K562 (cell line): ENCODE measurements around the gene KIAA1614. TPM values are rescaled to one million over a fixed set of nuclear protein-coding genes. Genes with fewer than 3 reads are reported as not detected.

Source experiments
- CBX1 ChIP-seq: sonication (generic); IDR thresholded peaks from 2 replicates; pipeline ENCODE4 v1.6.1; 2016; ENCODE audit warnings: antibody characterized with exemption, low read depth, mild to moderate bottlenecking
- JUND ChIP-seq, 2 experiments: IDR thresholded peaks; 2 replicates in 1 of 2; 3 replicates in 1 of 2; pipeline ENCODE4 v1.6.1; 2011; ENCODE audit warnings: borderline replicate concordance in 2 of 2, low read depth in 2 of 2, low read length in 2 of 2, improper control_type of control experiment in 1 of 2, missing biosample characterization in 1 of 2, missing genetic modification characterization in 1 of 2, missing genetic modification reagents in 1 of 2
- MTA1 ChIP-seq: fragments of 450-650 bp; IDR thresholded peaks from 2 replicates; pipeline ENCODE4 v1.6.1; 2017; ENCODE audit warnings: borderline replicate concordance
- RAD21 ChIP-seq, 2 experiments: fragments of 250-450 bp in 1 of 2; fragments of 450-650 bp in 1 of 2; sonication (Bioruptor Pico) in 1 of 2; formaldehyde crosslinking in 1 of 2; IDR thresholded peaks in 1 of 2; conservative IDR thresholded peaks in 1 of 2; 2 replicates each; pipeline versions ENCODE4 v1.4.0 to v1.8.0; 2020 to 2022; ENCODE audit warnings: mild to moderate bottlenecking in 2 of 2, moderate library complexity in 1 of 2
- SMARCB1 ChIP-seq: IDR thresholded peaks from 2 replicates; pipeline ENCODE4 v1.6.1; 2011; ENCODE audit warnings: improper control_type of control experiment, low read depth; ENCODE audit not compliant: insufficient read length
- SMC3 ChIP-seq: conservative IDR thresholded peaks from 2 replicates; pipeline ENCODE4 v1.6.1; 2011; ENCODE audit warnings: low read depth, low read length, improper control_type of control experiment; ENCODE audit not compliant: insufficient read depth
- SRSF7 ChIP-seq: fragments of 200-400 bp; formaldehyde crosslinking; optimal IDR thresholded peaks from 2 replicates; pipeline ENCODE3; 2017; ENCODE audit warnings: mild to moderate bottlenecking, low read depth, low read length
- YY1 ChIP-seq, 3 experiments: IDR thresholded peaks; 2 replicates each; pipeline ENCODE4 v1.6.1; 2011; ENCODE audit warnings: low read length in 2 of 3, mild to moderate bottlenecking in 2 of 3, moderate library complexity in 2 of 3, borderline replicate concordance in 1 of 3, control low read depth in 1 of 3, low read depth in 1 of 3; ENCODE audit not compliant: insufficient read depth in 3 of 3, insufficient replicate concordance in 2 of 3, control insufficient read depth in 1 of 3, insufficient read length in 1 of 3; ENCODE audit errors: extremely low read depth in 1 of 3
- ZBTB7A ChIP-seq: IDR thresholded peaks from 2 replicates; pipeline ENCODE4 v1.6.1; 2011; ENCODE audit warnings: low read depth, mild to moderate bottlenecking, low read length, moderate library complexity, borderline replicate concordance; ENCODE audit not compliant: control insufficient read depth
- ZC3H4 ChIP-seq: sonication (generic); formaldehyde crosslinking; IDR thresholded peaks from 2 replicates; pipeline ENCODE4 v1.9.0; 2021; ENCODE audit warnings: missing genetic modification reagents, borderline replicate concordance
- ZNF184 ChIP-seq: sonication (generic); formaldehyde crosslinking; IDR thresholded peaks from 2 replicates; pipeline ENCODE4 v1.5.0; 2020; ENCODE audit warnings: missing genetic modification reagents
- polyA plus RNA-seq, 8 experiments: library from polyadenylated mRNA; depleted of rRNA in 4 of 8; stranded (reverse) in 5 of 8; unstranded in 3 of 8; fragments of >200 nt; fragmentation: Nextera tagmentation in 2 of 8; fragmentation: Illumina TruSeq in 1 of 8; extraction: Ambion mirVana in 2 of 8; extraction: Trizol in 1 of 8; gene quantifications; 2 replicates each; pipeline versions ENCODE4 v1.2.1 to v1.2.3, GENCODE V29; 2011 to 2014; ENCODE audit warnings: inconsistent platforms in 1 of 8, missing spikeins in 1 of 8
- total RNA-seq, 7 experiments: library from RNA; depleted of rRNA in 6 of 7; stranded (reverse); fragments of >200 nt in 6 of 7; fragmentation: Illumina TruSeq in 2 of 7; extraction: Trizol in 2 of 7; gene quantifications; 2 replicates each; pipeline versions ENCODE4 v1.2.1 to v1.2.3, GENCODE V29; 2011 to 2021; ENCODE audit warnings: low replicate concordance in 1 of 7
- TF ChIP-seq, protein P1 (sequence below): fragments of 450-650 bp; formaldehyde crosslinking; IDR thresholded peaks from 2 replicates; pipeline ENCODE4 v1.4.0; 2020; ENCODE audit warnings: mild to moderate bottlenecking, moderate library complexity
- TF ChIP-seq, protein P2 (sequence below), 2 experiments: fragments of 450-650 bp in 1 of 2; sonication (generic) in 1 of 2; formaldehyde crosslinking in 1 of 2; IDR thresholded peaks; 2 replicates each; pipeline versions ENCODE4 v1.7.1 to v1.9.0; 2016 to 2022; ENCODE audit warnings: inconsistent platforms in 1 of 2, mild to moderate bottlenecking in 1 of 2, missing genetic modification reagents in 1 of 2
- TF ChIP-seq, protein P3 (sequence below): fragments of 250-450 bp; sonication (Bioruptor Pico); IDR thresholded peaks from 2 replicates; pipeline ENCODE4 v1.8.0; 2022; ENCODE audit warnings: moderate library complexity, mild to moderate bottlenecking, inconsistent platforms

KIAA1614 gene
- total and polyA plus RNA-seq, 9 of the 15 experiments (the other 6 are each of a cell fraction or from before 2014, with no cell fraction given): 0.01 to 1.1 (median 0.15) TPM; not detected in 1

DNA sequence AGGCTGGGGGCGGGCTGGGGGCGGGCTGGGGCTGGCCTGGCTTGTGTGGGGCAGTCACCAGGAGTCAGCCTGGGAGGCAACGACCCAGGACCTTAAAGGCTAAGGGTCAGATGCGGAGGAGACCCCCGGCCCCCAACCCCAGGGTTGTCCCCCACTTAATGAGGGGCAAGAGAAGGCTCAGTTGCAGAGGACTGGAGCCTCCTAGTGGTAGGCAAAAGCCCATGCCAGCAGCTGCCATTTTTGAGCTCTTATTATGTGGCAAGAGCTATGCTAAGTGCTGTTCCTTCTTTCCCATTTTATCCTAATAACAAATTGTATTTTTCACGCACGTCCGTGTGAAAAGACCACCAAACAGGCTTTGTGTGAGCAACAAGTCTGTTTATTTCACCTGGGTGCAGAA, 8.0 kb downstream of the KIAA1614 start (continued):
- no peak for TF ChIP-seq CBX1
- TF ChIP-seq SRSF7: no peak
- no peak for TF ChIP-seq MTA1
- TF ChIP-seq, protein P1, sequence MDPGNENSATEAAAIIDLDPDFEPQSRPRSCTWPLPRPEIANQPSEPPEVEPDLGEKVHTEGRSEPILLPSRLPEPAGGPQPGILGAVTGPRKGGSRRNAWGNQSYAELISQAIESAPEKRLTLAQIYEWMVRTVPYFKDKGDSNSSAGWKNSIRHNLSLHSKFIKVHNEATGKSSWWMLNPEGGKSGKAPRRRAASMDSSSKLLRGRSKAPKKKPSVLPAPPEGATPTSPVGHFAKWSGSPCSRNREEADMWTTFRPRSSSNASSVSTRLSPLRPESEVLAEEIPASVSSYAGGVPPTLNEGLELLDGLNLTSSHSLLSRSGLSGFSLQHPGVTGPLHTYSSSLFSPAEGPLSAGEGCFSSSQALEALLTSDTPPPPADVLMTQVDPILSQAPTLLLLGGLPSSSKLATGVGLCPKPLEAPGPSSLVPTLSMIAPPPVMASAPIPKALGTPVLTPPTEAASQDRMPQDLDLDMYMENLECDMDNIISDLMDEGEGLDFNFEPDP (CRISPR knock-in tag): no peak
- peak; percentile 19 to 88 (median 61) for TF ChIP-seq YY1 (IDR thresholded peaks at IDR 0.05; ENCODE audit: borderline replicate concordance in 1 of 3, control insufficient read depth in 1 of 3, extremely low read depth in 1 of 3, insufficient read depth in 3 of 3, insufficient read length in 1 of 3, insufficient replicate concordance in 2 of 3, low read depth in 1 of 3, low read length in 2 of 3)
- TF ChIP-seq, protein P2, sequence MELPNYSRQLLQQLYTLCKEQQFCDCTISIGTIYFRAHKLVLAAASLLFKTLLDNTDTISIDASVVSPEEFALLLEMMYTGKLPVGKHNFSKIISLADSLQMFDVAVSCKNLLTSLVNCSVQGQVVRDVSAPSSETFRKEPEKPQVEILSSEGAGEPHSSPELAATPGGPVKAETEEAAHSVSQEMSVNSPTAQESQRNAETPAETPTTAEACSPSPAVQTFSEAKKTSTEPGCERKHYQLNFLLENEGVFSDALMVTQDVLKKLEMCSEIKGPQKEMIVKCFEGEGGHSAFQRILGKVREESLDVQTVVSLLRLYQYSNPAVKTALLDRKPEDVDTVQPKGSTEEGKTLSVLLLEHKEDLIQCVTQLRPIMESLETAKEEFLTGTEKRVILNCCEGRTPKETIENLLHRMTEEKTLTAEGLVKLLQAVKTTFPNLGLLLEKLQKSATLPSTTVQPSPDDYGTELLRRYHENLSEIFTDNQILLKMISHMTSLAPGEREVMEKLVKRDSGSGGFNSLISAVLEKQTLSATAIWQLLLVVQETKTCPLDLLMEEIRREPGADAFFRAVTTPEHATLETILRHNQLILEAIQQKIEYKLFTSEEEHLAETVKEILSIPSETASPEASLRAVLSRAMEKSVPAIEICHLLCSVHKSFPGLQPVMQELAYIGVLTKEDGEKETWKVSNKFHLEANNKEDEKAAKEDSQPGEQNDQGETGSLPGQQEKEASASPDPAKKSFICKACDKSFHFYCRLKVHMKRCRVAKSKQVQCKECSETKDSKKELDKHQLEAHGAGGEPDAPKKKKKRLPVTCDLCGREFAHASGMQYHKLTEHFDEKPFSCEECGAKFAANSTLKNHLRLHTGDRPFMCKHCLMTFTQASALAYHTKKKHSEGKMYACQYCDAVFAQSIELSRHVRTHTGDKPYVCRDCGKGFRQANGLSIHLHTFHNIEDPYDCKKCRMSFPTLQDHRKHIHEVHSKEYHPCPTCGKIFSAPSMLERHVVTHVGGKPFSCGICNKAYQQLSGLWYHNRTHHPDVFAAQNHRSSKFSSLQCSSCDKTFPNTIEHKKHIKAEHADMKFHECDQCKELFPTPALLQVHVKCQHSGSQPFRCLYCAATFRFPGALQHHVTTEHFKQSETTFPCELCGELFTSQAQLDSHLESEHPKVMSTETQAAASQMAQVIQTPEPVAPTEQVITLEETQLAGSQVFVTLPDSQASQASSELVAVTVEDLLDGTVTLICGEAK (IDR thresholded peaks at IDR 0.05): no peak
- TF ChIP-seq, protein P2 (CRISPR knock-in tag; IDR thresholded peaks at IDR 0.05): no peak
- TF ChIP-seq ZNF184 (CRISPR knock-in tag): no peak
- TF ChIP-seq RAD21 (CRISPR knock-in tag; conservative IDR thresholded peaks at IDR 0.05 in 1 of 2, IDR thresholded peaks at IDR 0.05 in 1 of 2): peak in 1 of 2 experiments; percentile 65; a peak in 2 of 4 replicates
- peak; percentile 69; the same call in 1 of the 2 replicates for TF ChIP-seq ZBTB7A
- TF ChIP-seq SMARCB1: no peak
- TF ChIP-seq JUND (IDR thresholded peaks at IDR 0.05; ENCODE audit: borderline replicate concordance, low read depth, low read length): no peak
- no peak for TF ChIP-seq JUND (tag; IDR thresholded peaks at IDR 0.05; ENCODE audit: borderline replicate concordance, low read depth, low read length)
- TF ChIP-seq, protein P3, sequence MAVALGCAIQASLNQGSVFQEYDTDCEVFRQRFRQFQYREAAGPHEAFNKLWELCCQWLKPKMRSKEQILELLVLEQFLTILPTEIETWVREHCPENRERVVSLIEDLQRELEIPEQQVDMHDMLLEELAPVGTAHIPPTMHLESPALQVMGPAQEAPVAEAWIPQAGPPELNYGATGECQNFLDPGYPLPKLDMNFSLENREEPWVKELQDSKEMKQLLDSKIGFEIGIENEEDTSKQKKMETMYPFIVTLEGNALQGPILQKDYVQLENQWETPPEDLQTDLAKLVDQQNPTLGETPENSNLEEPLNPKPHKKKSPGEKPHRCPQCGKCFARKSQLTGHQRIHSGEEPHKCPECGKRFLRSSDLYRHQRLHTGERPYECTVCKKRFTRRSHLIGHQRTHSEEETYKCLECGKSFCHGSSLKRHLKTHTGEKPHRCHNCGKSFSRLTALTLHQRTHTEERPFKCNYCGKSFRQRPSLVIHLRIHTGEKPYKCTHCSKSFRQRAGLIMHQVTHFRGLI (CRISPR knock-in tag): no peak
- no peak for TF ChIP-seq ZC3H4 (CRISPR knock-in tag)
- TF ChIP-seq SMC3: peak; percentile 36; the same call in 1 of the 2 replicates
